GM03348 (cell line): ENCODE results near the gene SEC62.
"Not testable (repeated sequence)": the region's sequence is repeated elsewhere in the genome, so short reads cannot be mapped to it uniquely, and the experiment has no call there.

Experiments used
- DNase-seq: peaks from one replicate; pipeline ENCODE4 v3.0.0; 2012; ENCODE audit warnings: low spot score

Gene SEC62

DNA sequence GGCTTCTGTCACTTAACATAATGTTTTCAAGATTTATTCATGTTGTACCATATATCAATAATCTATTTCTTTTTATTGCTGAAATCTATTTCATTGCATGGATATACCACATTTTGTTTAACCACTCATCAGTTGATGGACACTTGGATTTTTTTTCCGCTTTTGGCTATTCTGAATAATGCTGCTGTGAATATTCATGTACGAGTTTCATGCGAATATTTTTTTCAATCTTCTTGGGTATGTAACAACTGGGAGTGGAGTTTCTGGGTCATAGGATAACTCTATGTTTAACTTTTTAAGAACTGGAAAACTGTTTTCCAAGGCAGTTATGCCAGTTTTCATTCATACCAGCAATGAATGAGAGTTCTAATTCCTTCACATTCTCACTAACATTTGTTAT is 49.5 kb downstream of the SEC62 start:
- no peak for DNase-seq

DNA sequence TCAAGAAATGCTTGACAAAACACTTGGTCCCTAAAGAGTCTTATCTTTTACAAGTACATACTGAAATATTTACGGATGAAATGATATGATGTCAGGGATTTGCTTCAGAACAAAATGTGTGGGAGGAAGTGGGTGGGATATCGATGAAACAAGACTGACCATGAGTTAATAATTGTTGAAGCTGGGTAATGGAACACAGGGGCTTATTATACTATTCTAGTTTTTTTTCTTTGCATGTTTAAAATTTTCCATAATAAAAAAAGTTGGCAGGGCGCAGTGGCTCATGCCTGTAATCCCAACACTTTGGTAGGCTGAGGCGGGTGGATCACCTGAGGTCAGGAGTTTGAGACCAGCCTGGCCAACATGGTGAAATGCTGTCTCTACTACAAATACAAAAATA is 52.7 kb downstream of the SEC62 start:
- not testable (repeated sequence) for DNase-seq

DNA sequence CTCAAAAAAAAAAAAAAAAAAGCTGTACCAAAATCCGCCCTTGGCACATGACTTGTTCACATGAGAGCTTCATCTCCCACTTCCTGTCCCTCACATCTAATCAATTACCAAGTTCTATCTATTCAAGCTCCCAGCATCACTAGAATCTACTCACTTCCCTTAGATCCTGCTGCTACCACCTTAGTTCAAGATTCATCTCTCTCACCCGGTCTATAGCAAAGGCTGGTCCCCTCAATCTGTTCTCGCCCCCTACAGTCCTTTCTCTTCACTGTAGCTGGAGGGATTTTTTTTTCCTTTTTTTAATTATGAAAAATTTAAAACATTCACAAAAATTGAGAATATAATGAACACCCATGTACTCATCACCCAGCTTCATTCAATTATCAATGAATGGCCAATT is 54.5 kb downstream of the SEC62 start:
- DNase-seq, result no peak

DNA sequence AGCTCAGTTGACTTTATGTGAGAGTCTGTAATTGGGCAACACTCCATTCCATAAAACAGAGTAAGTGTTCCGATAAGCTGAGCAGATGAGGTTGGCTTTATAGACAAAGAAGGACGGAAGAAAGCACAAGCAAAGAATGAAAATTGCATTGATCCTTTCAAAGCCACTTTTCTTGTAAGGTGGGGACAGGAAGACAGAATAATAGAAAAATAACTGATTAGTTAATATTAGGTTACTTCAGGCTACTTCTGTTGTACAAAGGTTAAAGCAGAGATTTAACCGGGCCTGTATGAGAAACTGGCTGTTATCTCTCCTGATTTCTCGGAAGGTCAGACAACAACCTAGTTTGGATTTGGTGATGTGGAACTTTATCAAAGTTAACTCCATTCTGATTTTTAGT is 55.7 kb downstream of the SEC62 start:
- DNase-seq, result no peak

GRCh38 chr3:170023165-170023564 is 56.6 kb downstream of the SEC62 start:
- no peak for DNase-seq

DNA sequence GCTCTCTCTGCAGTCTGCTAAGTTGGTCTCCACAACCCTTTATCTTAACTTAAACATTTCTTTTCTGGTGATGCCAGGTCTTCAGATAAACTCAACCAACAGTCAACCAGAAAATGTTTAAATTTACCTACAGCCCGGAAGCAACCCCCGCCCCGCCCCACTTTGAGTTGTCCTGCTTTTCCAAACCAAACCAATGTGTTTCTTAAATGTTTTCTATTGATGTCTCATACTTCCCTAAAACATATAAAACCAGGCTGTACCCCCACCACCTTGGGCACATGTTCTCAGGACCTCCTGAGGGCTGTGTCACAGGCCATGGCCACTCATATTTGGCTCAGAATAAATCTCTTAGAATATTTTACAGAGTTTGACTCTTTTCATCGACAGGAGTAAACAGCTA is 58.0 kb downstream of the SEC62 start:
- DNase-seq, result no peak

DNA sequence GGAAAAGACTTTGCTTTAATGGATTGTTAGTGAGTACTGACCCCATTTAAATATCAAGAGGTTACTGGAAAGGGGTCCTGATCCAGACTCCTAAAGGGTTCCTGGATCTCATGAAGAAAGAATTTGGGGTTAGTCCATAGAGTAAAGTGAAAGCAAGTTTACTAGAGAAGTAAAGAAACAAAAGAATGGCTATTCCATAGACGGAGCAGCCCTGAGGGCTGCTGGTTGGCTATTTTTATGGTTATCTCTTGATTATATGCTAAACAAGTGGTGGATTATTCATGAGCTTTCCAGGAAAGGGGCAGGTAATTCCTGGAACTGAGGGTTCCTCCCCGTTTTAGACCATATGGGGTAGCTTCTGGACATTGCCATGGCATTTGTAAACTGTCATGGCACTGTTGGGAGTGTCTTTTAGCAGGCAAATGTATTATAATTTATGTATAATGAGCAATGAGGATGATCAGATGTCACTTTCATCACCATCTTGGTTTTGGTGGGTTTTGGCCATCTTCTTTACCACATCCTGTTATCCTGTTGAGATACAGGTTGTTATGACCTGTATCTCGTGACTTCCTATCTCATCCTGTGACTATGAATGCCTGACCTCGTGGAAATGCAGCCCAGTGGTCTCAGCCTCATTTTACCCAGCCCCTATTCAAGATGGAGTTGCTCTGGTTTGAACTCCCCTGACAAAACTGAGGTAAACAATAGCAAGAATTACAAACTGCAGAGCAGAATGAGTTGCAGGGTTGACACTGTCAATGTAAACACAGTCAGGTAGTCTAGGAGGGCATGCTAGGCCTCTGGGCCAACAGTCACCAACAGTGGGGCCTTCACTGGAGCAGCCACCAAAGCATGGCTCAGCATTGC is 60.9 kb downstream of the SEC62 start:
- DNase-seq, result no peak

GRCh38 chr3:170033489-170033888 is 66.9 kb downstream of the SEC62 start:
- DNase-seq, result no peak

- DNase-seq, result peak; percentile 70
Observed at GRCh38 chr3:170037463-170038433, 71.1 kb downstream of the SEC62 start, which contains the start of gene GPR160. Gene GPR160, plus strand, starts transcription at chr3:170037995. Its CDS starts 45,978 bp downstream, at chr3:170083973.

DNA sequence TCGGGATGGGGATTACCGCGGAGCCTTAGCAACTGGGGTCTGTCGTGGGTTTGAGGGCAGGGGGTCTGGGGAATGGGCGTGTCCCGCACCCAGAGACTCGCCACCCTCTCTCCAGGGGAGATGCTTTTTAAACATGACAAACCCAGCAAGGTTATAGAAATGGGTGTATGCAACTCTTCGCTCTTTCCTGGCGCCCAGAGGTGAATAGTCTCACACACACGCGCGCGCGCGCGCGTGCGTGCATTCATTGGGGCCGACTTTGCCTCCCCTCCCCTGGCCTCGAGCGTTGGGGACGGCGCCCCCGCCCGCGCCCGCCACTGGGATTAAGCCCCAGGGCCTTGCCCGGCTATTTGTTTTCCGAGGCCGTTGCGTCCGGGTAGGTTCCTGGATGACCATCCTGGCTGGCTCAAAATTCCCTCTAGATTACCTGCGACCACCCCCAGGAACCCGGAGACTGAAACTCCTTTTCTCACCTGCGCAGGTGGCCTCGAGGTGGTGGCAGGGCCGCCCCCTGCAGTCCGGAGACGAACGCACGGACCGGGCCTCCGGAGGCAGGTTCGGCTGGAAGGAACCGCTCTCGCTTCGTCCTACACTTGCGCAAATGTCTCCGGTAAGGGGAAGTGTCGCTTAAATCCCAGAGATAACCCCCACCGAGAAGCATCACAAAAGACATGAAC is 72.0 kb downstream of the SEC62 start:
- DNase-seq, result no peak

GRCh38 chr3:170040418-170040817 is 73.8 kb downstream of the SEC62 start:
- DNase-seq, result no peak

DNA sequence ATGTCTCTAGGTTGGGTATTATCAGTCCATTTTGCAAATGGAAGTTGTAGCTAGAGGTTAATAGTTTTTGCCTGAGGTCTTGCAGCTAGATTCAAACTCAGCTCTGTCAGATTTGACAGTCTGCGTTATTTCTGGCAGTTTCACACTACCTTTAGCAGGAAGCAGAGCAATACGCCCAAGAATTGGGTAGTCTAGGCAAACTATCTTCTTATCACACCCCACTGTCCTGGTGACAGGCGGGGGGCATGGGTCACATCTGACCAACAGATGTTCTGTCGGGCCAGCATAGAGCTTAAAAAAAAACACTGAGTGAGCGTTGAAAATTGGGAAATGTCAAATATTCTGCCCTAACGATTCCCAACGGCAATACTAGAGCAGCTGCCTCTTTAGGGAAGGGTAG is 76.9 kb downstream of the SEC62 start:
- no peak for DNase-seq

DNA sequence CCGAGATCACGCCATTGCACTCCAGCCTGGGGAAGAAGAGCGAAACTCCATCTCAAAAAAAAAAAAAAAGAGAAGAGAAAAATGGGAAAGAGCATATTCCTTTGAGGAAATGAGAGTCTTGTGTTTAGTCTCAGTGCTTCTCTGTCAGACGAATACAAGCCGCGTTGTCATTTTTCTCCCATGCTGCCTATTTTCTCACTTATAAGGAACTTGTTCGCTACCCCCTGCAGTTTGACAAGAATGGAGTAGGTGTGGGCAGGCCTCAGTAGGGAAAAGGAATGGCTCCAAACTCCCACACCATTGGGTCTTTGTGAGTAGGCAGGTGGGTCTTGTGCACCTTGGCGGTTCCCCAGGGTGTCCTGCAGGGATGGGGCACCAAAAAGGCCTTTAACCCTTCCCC is 77.7 kb downstream of the SEC62 start:
- DNase-seq, result no peak

GRCh38 chr3:170044795-170045244 is 78.2 kb downstream of the SEC62 start:
- no peak for DNase-seq

- no peak for DNase-seq
Observed at GRCh38 chr3:170046269-170047132, 79.9 kb downstream of the SEC62 start.

DNA sequence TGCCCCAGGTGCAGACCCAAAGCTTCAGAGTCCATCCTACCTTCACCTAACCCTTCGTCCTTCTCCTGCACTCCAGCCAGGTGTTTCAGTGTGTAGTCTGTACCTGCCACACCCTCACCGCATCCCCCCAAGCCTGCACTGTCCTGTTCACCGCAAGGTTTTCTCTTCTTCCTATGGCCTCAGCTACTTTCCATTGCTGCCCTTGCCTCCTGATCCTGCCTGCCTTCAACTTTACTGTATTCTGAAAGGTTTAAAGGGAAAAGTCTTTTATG is 80.5 kb downstream of the SEC62 start:
- no peak for DNase-seq
